ENCODE results near the gene VPREB3.
A peak's percentile ranks its signal among the peaks of the same experiment; 100 is the strongest.

VPREB3 gene

GRCh38 chr22:23754220-23754919 is at the start of gene VPREB3:
Gene VPREB3 (minus strand): TSS chr22:23754425. CDS start chr22:23754363, 62 bp downstream.
- no peak for DNase-seq (ENCODE audit: low spot score)

GRCh38 chr22:23803001-23803819 is 49.0 kb upstream of the VPREB3 start:
- DNase-seq (ENCODE audit: low spot score): no peak

- DNase-seq (ENCODE audit: low spot score): no peak
Measured at GRCh38 chr22:23801886-23802377, 47.7 kb upstream of the VPREB3 start.

GRCh38 chr22:23801238-23801821 is 47.1 kb upstream of the VPREB3 start:
- no peak for DNase-seq (ENCODE audit: low spot score)

GRCh38 chr22:23800297-23801237 is 46.3 kb upstream of the VPREB3 start:
- DNase-seq (ENCODE audit: low spot score): no peak

- no peak for DNase-seq (ENCODE audit: low spot score)
Measured at GRCh38 chr22:23796461-23796860, 42.2 kb upstream of the VPREB3 start.

- no peak for DNase-seq (ENCODE audit: low spot score)
Measured at GRCh38 chr22:23793326-23793725, 39.1 kb upstream of the VPREB3 start.

- DNase-seq (ENCODE audit: low spot score): no peak
Measured at GRCh38 chr22:23791738-23792645, 37.8 kb upstream of the VPREB3 start.

- no peak for DNase-seq (ENCODE audit: low spot score)
Measured at GRCh38 chr22:23790819-23791737, 36.9 kb upstream of the VPREB3 start.

- no peak for DNase-seq (ENCODE audit: low spot score)
Measured at GRCh38 chr22:23789638-23790037, 35.4 kb upstream of the VPREB3 start.

GRCh38 chr22:23789121-23789520 is 34.9 kb upstream of the VPREB3 start:
- DNase-seq (ENCODE audit: low spot score): no peak

- no peak for DNase-seq (ENCODE audit: low spot score)
Measured at GRCh38 chr22:23787910-23788309, 33.7 kb upstream of the VPREB3 start.

- DNase-seq (ENCODE audit: low spot score): no peak
Measured at GRCh38 chr22:23787600-23787896, 33.3 kb upstream of the VPREB3 start.

- peak; percentile 97 for DNase-seq (ENCODE audit: low spot score)
Measured at GRCh38 chr22:23786752-23787599, 32.8 kb upstream of the VPREB3 start, which contains the start of gene SMARCB1. Gene SMARCB1 (plus strand): TSS chr22:23786966. CDS start chr22:23787170, 204 bp downstream.

GRCh38 chr22:23786261-23786710 is 32.1 kb upstream of the VPREB3 start:
- DNase-seq (ENCODE audit: low spot score): no peak

- no peak for DNase-seq (ENCODE audit: low spot score)
Measured at GRCh38 chr22:23784215-23784732, 30.0 kb upstream of the VPREB3 start.

- no peak for DNase-seq (ENCODE audit: low spot score)
Measured at GRCh38 chr22:23783265-23784150, 29.3 kb upstream of the VPREB3 start.

All from AG08396 (cell line).